Keratinocyte (primary cell): ENCODE results near the gene STAC3. TPM values are rescaled to one million over a fixed set of nuclear protein-coding genes. Genes with fewer than 3 reads are reported as not detected.
"Not testable (repeated sequence)": the region's sequence is repeated elsewhere in the genome, so short reads cannot be mapped to it uniquely, and the experiment has no call there.

ENCODE experiments used
- DNase-seq: peaks from one replicate; pipeline ENCODE4 v3.0.0-alpha.2; 2011; ENCODE audit warnings: low read depth, missing footprints, low spot score
- FAIRE-seq: peaks from 2 replicates; lab custom pipeline; 2011; peaks lifted over from hg19 to GRCh38; lab: Jason Lieb, UNC
- H2AFZ ChIP-seq: 2 replicates; pipeline ENCODE4 v1.6.0; 2012; ENCODE audit warnings: low read length, control low read depth, inconsistent platforms; ENCODE audit not compliant: control insufficient read depth
- H3K27ac ChIP-seq: 2 replicates; pipeline ENCODE4 v1.5.1; 2011; ENCODE audit warnings: low read length; ENCODE audit not compliant: control insufficient read depth, insufficient read depth
- H3K27me3 ChIP-seq: 3 replicates; pipeline ENCODE4 v1.6.0; 2011; ENCODE audit warnings: low read length; ENCODE audit not compliant: control insufficient read depth, insufficient read depth; ENCODE audit errors: extremely low read depth
- H3K36me3 ChIP-seq, 2 experiments: 2 replicates in 1 of 2; 3 replicates in 1 of 2; pipeline ENCODE4 v1.5.1; 2011; ENCODE audit warnings: low read length in 2 of 2, mild to moderate bottlenecking in 1 of 2; ENCODE audit not compliant: control insufficient read depth in 2 of 2, insufficient read depth in 2 of 2; ENCODE audit errors: extremely low read depth in 1 of 2
- H3K4me1 ChIP-seq: 3 replicates; pipeline ENCODE4 v1.5.1; 2011; ENCODE audit warnings: low read length; ENCODE audit not compliant: control insufficient read depth, insufficient read depth; ENCODE audit errors: extremely low read depth
- H3K4me2 ChIP-seq: 3 replicates; pipeline ENCODE4 v1.6.0; 2011; ENCODE audit warnings: low read depth, low read length; ENCODE audit not compliant: control insufficient read depth, insufficient read depth; ENCODE audit errors: extremely low read depth
- H3K4me3 ChIP-seq, 3 experiments: fragments of 200-600 bp in 1 of 3; sonication (generic) in 1 of 3; 2 replicates in 2 of 3; 3 replicates in 1 of 3; pipeline ENCODE4 v1.5.1; 2011 to 2016; ENCODE audit warnings: low read length in 3 of 3, mild to moderate bottlenecking in 3 of 3, control low read depth in 2 of 3, inconsistent platforms in 1 of 3, low read depth in 1 of 3, mixed read lengths in 1 of 3, mixed run types in 1 of 3, moderate library complexity in 1 of 3; ENCODE audit not compliant: control insufficient read depth in 2 of 3, insufficient read depth in 2 of 3; ENCODE audit errors: extremely low read depth in 1 of 3
- H3K79me2 ChIP-seq: 2 replicates; pipeline ENCODE4 v1.6.0; 2012; ENCODE audit warnings: low read length; ENCODE audit not compliant: control insufficient read depth, insufficient read depth
- H3K9ac ChIP-seq: 3 replicates; pipeline ENCODE4 v1.6.0; 2011; ENCODE audit warnings: low read length; ENCODE audit not compliant: control insufficient read depth, insufficient read depth; ENCODE audit errors: extremely low read depth
- H3K9me1 ChIP-seq: 3 replicates; pipeline ENCODE4 v1.6.0; 2011; ENCODE audit warnings: low read length; ENCODE audit not compliant: control insufficient read depth, insufficient read depth; ENCODE audit errors: extremely low read depth
- H3K9me3 ChIP-seq: 2 replicates; pipeline ENCODE4 v1.5.1; 2012; ENCODE audit warnings: low read depth, low read length; ENCODE audit not compliant: control insufficient read depth
- H4K20me1 ChIP-seq: 3 replicates; pipeline ENCODE4 v1.6.0; 2011; ENCODE audit warnings: low read length; ENCODE audit not compliant: control insufficient read depth, insufficient read depth; ENCODE audit errors: extremely low read depth
- EZH2 ChIP-seq: IDR thresholded peaks from one replicate; pipeline ENCODE4 v1.6.1; 2012; ENCODE audit warnings: inconsistent platforms, mild to moderate bottlenecking, low read length, moderate library complexity
- dilution Hi-C: fragments of 300-500 bp; cut with MboI; formaldehyde crosslinking; loops from one replicate; pipeline ENCODE4 v1.7.0; 2020; ENCODE audit warnings: low sequenced_read_pairs; ENCODE audit not compliant: extremely low pct_ligation_motif_present
- polyA plus RNA-seq, 5 experiments: library from polyadenylated mRNA; depleted of rRNA in 3 of 5; stranded (reverse) in 3 of 5; stranded (forward) in 1 of 5; unstranded in 1 of 5; fragments of >200 nt; gene quantifications; 1 replicate in 1 of 5; 2 replicates in 3 of 5; 3 replicates in 1 of 5; pipeline versions ENCODE4 v1.2.1 to v1.2.3, GENCODE V29; 2011 to 2012; ENCODE audit warnings: missing spikeins in 2 of 5, low read depth in 1 of 5, low replicate concordance in 1 of 5
- TF ChIP-seq, protein P1 (sequence below), 3 experiments: IDR thresholded peaks in 1 of 3; conservative IDR thresholded peaks in 1 of 3; optimal IDR thresholded peaks in 1 of 3; 2 replicates in 2 of 3; 3 replicates in 1 of 3; pipeline versions ENCODE3 to v1.5.1; 2011; ENCODE audit warnings: low read length in 3 of 3, mild to moderate bottlenecking in 3 of 3, moderate library complexity in 2 of 3, control low read depth in 1 of 3, inconsistent platforms in 1 of 3; ENCODE audit not compliant: insufficient read depth in 2 of 3; ENCODE audit errors: extremely low read depth in 1 of 3

STAC3 gene
- polyA plus RNA-seq, 1 donor (not counting 4 experiments of a cell fraction or from before 2014, with no cell fraction given) = 0.94 TPM

DNA sequence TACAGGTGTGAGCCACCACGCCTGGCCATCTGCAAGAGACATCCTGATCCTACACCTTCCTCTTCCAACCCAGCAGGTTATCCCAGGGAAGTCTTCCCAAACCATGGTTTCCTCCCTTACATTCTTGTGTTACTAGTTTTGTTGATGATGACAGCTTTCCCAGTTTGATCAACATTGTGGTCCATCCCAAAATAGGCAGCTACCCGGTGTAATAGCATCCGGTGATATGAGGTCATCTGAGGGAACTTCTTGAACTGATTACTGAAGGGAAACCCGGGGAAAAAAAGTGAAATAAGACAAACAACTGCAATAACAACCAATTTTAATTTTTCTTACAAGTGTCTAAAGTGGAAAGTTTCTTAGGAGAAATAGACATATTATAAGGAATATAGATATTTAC lies 45.3 kb upstream of the STAC3 start:
- no peak overlapping the region for H3K9ac ChIP-seq
- no peak overlapping the region for H3K4me2 ChIP-seq
- DNase-seq = no peak
- H3K9me1 ChIP-seq = no peaks in the 10 kb centered on the region
- dilution Hi-C loops = no loop called here
- no peak for FAIRE-seq
- no peaks in the 10 kb centered on the region for H3K4me1 ChIP-seq
- H3K4me3 ChIP-seq = no peak overlapping the region
- TF ChIP-seq, protein P1, sequence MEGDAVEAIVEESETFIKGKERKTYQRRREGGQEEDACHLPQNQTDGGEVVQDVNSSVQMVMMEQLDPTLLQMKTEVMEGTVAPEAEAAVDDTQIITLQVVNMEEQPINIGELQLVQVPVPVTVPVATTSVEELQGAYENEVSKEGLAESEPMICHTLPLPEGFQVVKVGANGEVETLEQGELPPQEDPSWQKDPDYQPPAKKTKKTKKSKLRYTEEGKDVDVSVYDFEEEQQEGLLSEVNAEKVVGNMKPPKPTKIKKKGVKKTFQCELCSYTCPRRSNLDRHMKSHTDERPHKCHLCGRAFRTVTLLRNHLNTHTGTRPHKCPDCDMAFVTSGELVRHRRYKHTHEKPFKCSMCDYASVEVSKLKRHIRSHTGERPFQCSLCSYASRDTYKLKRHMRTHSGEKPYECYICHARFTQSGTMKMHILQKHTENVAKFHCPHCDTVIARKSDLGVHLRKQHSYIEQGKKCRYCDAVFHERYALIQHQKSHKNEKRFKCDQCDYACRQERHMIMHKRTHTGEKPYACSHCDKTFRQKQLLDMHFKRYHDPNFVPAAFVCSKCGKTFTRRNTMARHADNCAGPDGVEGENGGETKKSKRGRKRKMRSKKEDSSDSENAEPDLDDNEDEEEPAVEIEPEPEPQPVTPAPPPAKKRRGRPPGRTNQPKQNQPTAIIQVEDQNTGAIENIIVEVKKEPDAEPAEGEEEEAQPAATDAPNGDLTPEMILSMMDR (optimal IDR thresholded peaks at IDR 0.05 in 1 of 3, IDR thresholded peaks at IDR 0.05 in 1 of 3, conservative IDR thresholded peaks at IDR 0.05 in 1 of 3; ENCODE audit: extremely low read depth in 1 of 3, insufficient read depth in 2 of 3, low read length in 3 of 3) = no peak
- TF ChIP-seq EZH2 = no peak
- no peak overlapping the region for H3K27ac ChIP-seq
- H3K36me3 ChIP-seq = peaks cover 4 to 8% of the 10 kb centered on the region in 2 experiments
- no peaks in the 10 kb centered on the region for H3K79me2 ChIP-seq
- H2AFZ ChIP-seq = no peak overlapping the region
- no peaks in the 10 kb centered on the region for H3K27me3 ChIP-seq
- no peaks in the 10 kb centered on the region for H3K9me3 ChIP-seq
- no peaks in the 10 kb centered on the region for H4K20me1 ChIP-seq

DNA sequence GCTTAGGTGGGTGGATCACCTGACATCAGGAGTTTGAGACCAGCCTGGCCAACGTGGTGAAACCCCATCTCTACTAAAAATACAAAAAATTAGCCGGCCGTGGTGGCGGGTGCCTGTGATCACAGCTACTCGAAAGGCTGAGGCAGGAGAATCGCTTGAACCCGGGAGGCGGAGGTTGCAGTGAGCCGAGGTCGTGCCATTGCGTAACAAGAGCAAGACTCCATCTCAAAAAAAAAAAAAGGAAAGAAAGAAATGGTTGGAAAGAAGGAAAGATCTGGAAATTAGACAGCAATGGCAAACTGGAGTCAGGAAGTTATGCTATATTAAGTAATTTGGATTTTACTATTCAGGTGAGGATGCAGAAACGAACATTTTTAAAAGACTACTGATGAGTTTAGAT lies 31.1 kb upstream of the STAC3 start:
- Histone ChIP-seq H3K4me1 (peaks cover 14% of the 10 kb centered on the region), H3K36me3 (peaks cover 8 to 13% of the 10 kb centered on the region in 2 experiments)
- H3K9me1 ChIP-seq, H3K4me3 ChIP-seq, FAIRE-seq, H3K27ac ChIP-seq, H3K9me3 ChIP-seq, H3K4me2 ChIP-seq, H4K20me1 ChIP-seq, H2AFZ ChIP-seq, H3K27me3 ChIP-seq, dilution Hi-C loops, H3K9ac ChIP-seq, DNase-seq, H3K79me2 ChIP-seq: not testable (repeated sequence)
